Testis (tissue), 3 donors: ENCODE results near the gene PSTPIP2. TPM values are rescaled to one million over a fixed set of nuclear protein-coding genes. Genes with fewer than 3 reads are reported as not detected.
A peak's percentile ranks its signal among the peaks of the same experiment; 100 is the strongest.

ENCODE experiments used
- DNase-seq: peaks from one replicate; pipeline ENCODE4 v3.0.0-alpha.2; 2019
- H3K27ac ChIP-seq, 2 donors: fragments of 200-600 bp; sonication (generic); one replicate each; pipeline ENCODE4 v1.5.1; 2019
- H3K27me3 ChIP-seq: fragments of 200-600 bp; sonication (generic); one replicate; pipeline ENCODE4 v1.5.1; 2019
- H3K36me3 ChIP-seq: fragments of 200-600 bp; sonication (generic); one replicate; pipeline ENCODE4 v1.5.1; 2017; ENCODE audit warnings: low read depth; ENCODE audit errors: missing control alignments
- H3K4me1 ChIP-seq: fragments of 200-600 bp; sonication (generic); one replicate; pipeline ENCODE4 v1.5.1; 2019
- H3K4me3 ChIP-seq, 2 donors: fragments of 200-600 bp; sonication (generic); one replicate each; pipeline ENCODE4 v1.5.1; 2017 to 2019
- H3K9me3 ChIP-seq: fragments of 200-600 bp; sonication (generic); one replicate; pipeline ENCODE4 v1.5.1; 2017
- CTCF ChIP-seq, 3 experiments: fragments of 450-650 bp in 2 of 3; fragments of 200-600 bp in 1 of 3; sonication (generic) in 1 of 3; IDR thresholded peaks; one replicate each; pipeline ENCODE4 v1.5.1; 2016 to 2019; ENCODE audit warnings: antibody characterized with exemption in 3 of 3, mild to moderate bottlenecking in 2 of 3, moderate library complexity in 1 of 3
- POLR2A ChIP-seq: fragments of 450-650 bp; IDR thresholded peaks from one replicate; pipeline ENCODE4 v1.6.1; 2017; ENCODE audit warnings: antibody characterized with exemption, mild to moderate bottlenecking, moderate library complexity
- WGBS, 2 donors: methylation state at CpG; one replicate each; pipeline ENCODE4 v1.1.5; 2018; 5-methylcytosine and 5-hydroxymethylcytosine counted together
- intact Hi-C: fragments of 100-400 bp; cut with DNase I; formaldehyde crosslinking; loops from one replicate; pipeline ENCODE4 v1.15.1; 2023; ENCODE audit warnings: low total_unique reads
- polyA plus RNA-seq: library from polyadenylated mRNA; stranded (reverse); fragments of 350-450 nt; fragmentation: Illumina TruSeq; extraction: RNeasy Lipid Tissue Mini Kit (QIAGEN cat#74804); gene quantifications from one replicate; pipeline ENCODE4 v1.2.3, GENCODE V29; 2014; ENCODE audit warnings: low read depth, low replicate concordance; ENCODE audit not compliant: insufficient read depth
- total RNA-seq, 2 donors: library from RNA; depleted of rRNA; stranded (reverse); fragments of >200 nt; gene quantifications; one replicate each; pipeline ENCODE4 v1.2.3, GENCODE V29; 2016

Gene PSTPIP2
- total and polyA plus RNA-seq, 3 donors from 2014 or later, result 2.5 to 5.0 (median 3.5) TPM

- no peak overlapping the region for H3K27ac ChIP-seq
- WGBS, 2 donors, result 36 to 39% methylated on average over 10 to 13 of the region's 13 CpGs
- no peaks in the 10 kb centered on the region for H3K36me3 ChIP-seq
- H3K9me3 ChIP-seq, result no peaks in the 10 kb centered on the region
- intact Hi-C loops, result no loop called here
- H3K4me3 ChIP-seq, result peak overlapping the region; percentile 59 to 75
- no peaks in the 10 kb centered on the region for H3K27me3 ChIP-seq
- H3K4me1 ChIP-seq, result peaks cover 9% of the 10 kb centered on the region
- TF ChIP-seq CTCF (IDR thresholded peaks at IDR 0.05), result no peak
- no peak for TF ChIP-seq POLR2A
- DNase-seq, result no peak
These were observed 1.0 kb downstream of the PSTPIP2 start for GRCh38 chr18:46070815-46071652.

GRCh38 chr18:46070232-46070631, 1.8 kb downstream of the PSTPIP2 start:
- Histone ChIP-seq H3K27ac (no peak overlapping the region), H3K9me3 (no peaks in the 10 kb centered on the region), H3K27me3 (no peaks in the 10 kb centered on the region), H3K36me3 (no peaks in the 10 kb centered on the region), H3K4me1 (peaks cover 9% of the 10 kb centered on the region), H3K4me3 (no peak overlapping the region)
- TF ChIP-seq CTCF (IDR thresholded peaks at IDR 0.05) (no peak), POLR2A (no peak)
- intact Hi-C loops, result no loop called here
- 85 to 91% methylated on average over 6 of the region's 6 CpGs for WGBS, 2 donors
- DNase-seq, result no peak

GRCh38 chr18:46069524-46069923, 2.5 kb downstream of the PSTPIP2 start:
- TF ChIP-seq POLR2A (no peak), CTCF (IDR thresholded peaks at IDR 0.05) (no peak)
- intact Hi-C loops, result no loop called here
- peaks cover 9% of the 10 kb centered on the region for H3K4me1 ChIP-seq

GRCh38 chr18:46068763-46069162, 3.3 kb downstream of the PSTPIP2 start:
- H3K27me3 ChIP-seq, result no peaks in the 10 kb centered on the region
- H3K36me3 ChIP-seq, result no peaks in the 10 kb centered on the region
- H3K4me3 ChIP-seq, result no peak overlapping the region
- TF ChIP-seq CTCF (IDR thresholded peaks at IDR 0.05) (no peak), POLR2A (no peak)
- no peak overlapping the region for H3K27ac ChIP-seq
- intact Hi-C loops, result no loop called here
- DNase-seq, result no peak
- H3K9me3 ChIP-seq, result no peaks in the 10 kb centered on the region
- peaks cover 9% of the 10 kb centered on the region for H3K4me1 ChIP-seq
- 45 to 64% methylated on average over 1 of the region's 1 CpG for WGBS, 2 donors

More at GRCh38 chr18:46069524-46069923, 2.5 kb downstream of the PSTPIP2 start:
- no peak overlapping the region for H3K4me3 ChIP-seq
- WGBS, 2 donors, result 92 to 93% methylated on average over 4 of the region's 4 CpGs
- no peaks in the 10 kb centered on the region for H3K27me3 ChIP-seq
- H3K27ac ChIP-seq, result no peak overlapping the region
- no peaks in the 10 kb centered on the region for H3K9me3 ChIP-seq
- H3K36me3 ChIP-seq, result no peaks in the 10 kb centered on the region
- no peak for DNase-seq
